Measurements from ENCODE around the gene TPST2. TPM values are rescaled to one million over a fixed set of nuclear protein-coding genes. Genes with fewer than 3 reads are reported as not detected.

Gene TPST2
- total RNA-seq, 1 donor from 2014 or later: 14.2 TPM

DNA sequence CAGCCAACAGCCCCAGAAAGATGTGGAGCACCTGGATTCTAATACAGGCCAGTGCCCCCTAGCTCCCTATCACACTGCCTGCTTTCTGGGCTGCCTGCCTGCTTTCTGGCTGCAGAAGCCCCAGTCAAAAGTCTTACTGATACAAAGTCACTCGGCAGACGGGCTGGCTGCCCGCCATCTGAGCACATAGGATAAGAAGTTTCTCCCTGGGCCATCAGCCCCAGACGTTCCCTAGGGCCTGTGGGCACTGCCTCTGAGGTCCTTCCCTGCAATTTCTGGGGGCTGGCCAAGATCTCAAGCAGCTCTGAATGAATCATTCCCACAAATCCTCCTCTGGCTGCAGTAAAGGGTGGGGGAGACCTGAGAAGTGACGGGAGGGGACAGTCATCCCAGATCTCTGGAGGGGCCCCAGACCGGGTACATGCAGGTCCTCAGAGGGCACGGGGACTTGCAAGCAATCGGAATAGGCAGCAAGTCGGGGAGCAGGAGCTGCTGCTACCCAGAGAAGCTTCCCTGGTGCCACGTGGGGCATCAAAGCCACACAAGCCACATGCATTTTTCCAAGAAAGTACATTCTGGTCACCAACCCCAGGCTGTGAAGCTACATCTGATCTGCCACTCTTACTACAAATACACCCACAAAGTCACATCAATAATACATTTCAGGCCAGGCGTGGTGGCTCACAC, 4.7 kb downstream of the TPST2 start:
- no peaks in the 10 kb centered on the region for H3K27me3 Mint-ChIP-seq (ENCODE audit: low read depth)
- H3K4me3 Mint-ChIP-seq (ENCODE audit: low read depth): no peak overlapping the region
- DNase-seq (ENCODE audit: low spot score): no peak
- no peaks in the 10 kb centered on the region for H3K9me3 Mint-ChIP-seq
- peaks cover 21% of the 10 kb centered on the region for H3K36me3 Mint-ChIP-seq (ENCODE audit: low read depth)
- H3K27ac Mint-ChIP-seq: no peak overlapping the region
- intact Hi-C loops (cut with micrococcal nuclease): no loop called here
- peaks cover 34% of the 10 kb centered on the region for H3K4me1 Mint-ChIP-seq (ENCODE audit: low read depth)

DNA sequence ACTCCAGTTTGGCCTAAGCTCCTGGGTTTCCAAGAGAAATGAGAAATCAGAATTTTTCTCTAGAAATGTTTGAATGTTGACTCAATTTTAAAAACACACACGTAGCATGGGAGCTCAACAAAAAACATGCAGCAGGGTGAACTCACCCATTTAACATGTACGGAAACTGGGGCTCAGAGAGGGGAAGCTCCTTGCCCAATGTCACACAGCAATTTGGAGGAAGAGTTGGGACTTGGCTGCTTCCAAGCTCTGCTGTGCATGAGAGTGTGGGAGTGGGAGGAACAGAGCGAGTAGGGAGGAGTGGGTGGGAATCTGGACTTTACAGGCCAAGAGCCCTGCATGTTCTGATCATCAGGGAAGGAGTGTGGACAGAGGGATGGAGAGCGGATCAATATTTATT, 5.9 kb downstream of the TPST2 start:
- intact Hi-C loops (cut with micrococcal nuclease): no loop called here
- Mint-ChIP-seq H3K27ac (no peak overlapping the region), H3K4me1 (ENCODE audit: low read depth) (peaks cover 42% of the 10 kb centered on the region), H3K9me3 (no peaks in the 10 kb centered on the region), H3K4me3 (ENCODE audit: low read depth) (no peak overlapping the region), H3K27me3 (ENCODE audit: low read depth) (no peaks in the 10 kb centered on the region), H3K36me3 (ENCODE audit: low read depth) (peaks cover 21% of the 10 kb centered on the region)
- DNase-seq (ENCODE audit: low spot score): no peak

DNA sequence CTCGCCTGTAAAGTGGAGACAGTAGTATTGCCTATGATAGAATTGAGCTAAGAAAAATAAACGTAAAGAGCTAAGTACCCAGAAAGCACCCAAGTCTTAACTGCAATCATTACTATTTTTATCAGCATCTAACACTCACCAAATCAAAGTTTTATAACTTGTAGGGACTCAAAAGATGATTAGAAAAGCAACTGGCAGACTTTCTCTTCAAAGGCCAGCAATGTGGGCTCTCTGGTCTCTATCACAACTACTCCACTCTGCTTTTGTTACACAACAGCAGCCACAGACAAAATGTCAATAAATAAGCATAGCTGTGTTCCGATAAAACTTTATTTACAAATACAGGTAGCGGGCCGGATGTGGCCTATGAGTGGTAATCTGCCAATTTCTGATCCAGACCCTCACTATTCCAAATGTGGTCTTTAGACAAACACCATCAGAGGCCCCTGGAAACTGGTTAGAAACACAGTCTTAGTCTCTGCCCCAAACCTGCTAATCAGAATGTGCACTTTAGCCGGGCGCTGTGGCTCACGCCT, 8.2 kb downstream of the TPST2 start:
- H3K36me3 Mint-ChIP-seq (ENCODE audit: low read depth): peaks cover 11% of the 10 kb centered on the region
- H3K4me1 Mint-ChIP-seq (ENCODE audit: low read depth): peaks cover 34% of the 10 kb centered on the region
- intact Hi-C loops (cut with micrococcal nuclease): no loop called here
- no peak overlapping the region for H3K4me3 Mint-ChIP-seq (ENCODE audit: low read depth)
- DNase-seq (ENCODE audit: low spot score): no peak
- no peaks in the 10 kb centered on the region for H3K27me3 Mint-ChIP-seq (ENCODE audit: low read depth)
- H3K9me3 Mint-ChIP-seq: no peaks in the 10 kb centered on the region
- H3K27ac Mint-ChIP-seq: no peak overlapping the region

DNA sequence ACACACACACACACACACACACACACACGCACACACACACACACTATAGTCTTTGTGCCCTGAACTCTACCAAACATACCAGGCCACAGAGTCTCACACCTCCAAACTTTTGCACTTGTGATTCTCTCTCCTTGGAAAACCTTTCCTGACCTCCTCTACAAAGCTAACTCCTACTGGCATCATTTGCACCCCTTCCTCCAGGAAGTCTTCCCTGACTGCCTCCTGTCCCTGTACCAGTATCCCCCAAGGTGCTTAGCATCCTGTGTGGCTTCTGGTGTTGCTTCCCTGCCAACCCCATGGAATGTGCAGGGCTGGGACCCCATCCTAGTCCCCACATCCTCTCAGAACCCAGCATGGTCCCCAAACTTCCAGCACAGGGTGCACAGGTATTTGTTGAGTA, 8.9 kb downstream of the TPST2 start:
- intact Hi-C loops (cut with micrococcal nuclease): no loop called here
- H3K36me3 Mint-ChIP-seq (ENCODE audit: low read depth): peaks cover 14% of the 10 kb centered on the region
- peaks cover 30% of the 10 kb centered on the region for H3K4me1 Mint-ChIP-seq (ENCODE audit: low read depth)
- no peak overlapping the region for H3K4me3 Mint-ChIP-seq (ENCODE audit: low read depth)
- DNase-seq (ENCODE audit: low spot score): no peak
- no peaks in the 10 kb centered on the region for H3K27me3 Mint-ChIP-seq (ENCODE audit: low read depth)
- no peaks in the 10 kb centered on the region for H3K9me3 Mint-ChIP-seq
- H3K27ac Mint-ChIP-seq: no peak overlapping the region

DNA sequence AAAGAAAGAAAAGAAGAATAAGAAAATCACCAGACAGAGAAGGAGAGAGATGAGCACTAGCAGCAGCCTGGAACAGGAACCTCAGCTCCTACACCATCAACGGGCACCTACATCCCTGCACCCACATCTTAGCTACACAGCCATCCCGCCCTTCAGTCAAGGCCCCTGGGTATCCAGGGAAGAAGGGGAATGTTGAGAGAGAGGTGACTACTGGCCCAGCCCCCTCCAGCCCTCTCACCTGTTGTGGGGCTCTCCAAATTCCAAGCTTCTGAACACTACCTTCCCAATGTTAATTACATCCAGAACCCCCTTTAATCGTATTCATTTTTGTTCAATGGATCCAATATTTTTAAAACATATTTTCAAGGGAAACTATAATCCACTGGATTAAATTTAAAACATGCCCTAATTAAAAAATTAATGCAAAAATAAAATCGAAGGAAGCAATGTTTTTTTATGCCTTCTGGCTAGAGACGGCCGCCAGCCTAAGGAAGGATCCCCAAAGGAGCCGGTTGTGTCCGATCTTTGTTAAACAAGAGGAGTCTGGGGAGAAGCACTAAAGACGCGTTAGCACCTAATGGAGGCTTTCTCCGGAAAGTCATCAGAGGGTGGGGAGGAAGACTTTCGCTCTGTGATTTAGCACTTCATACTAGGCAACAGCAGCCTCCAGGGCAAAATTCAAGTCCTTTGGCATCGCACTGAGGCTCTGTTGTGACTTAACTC, 9.5 kb downstream of the TPST2 start:
- Mint-ChIP-seq H3K27me3 (ENCODE audit: low read depth) (no peaks in the 10 kb centered on the region), H3K4me1 (ENCODE audit: low read depth) (peaks cover 28% of the 10 kb centered on the region), H3K36me3 (ENCODE audit: low read depth) (peaks cover 14% of the 10 kb centered on the region)

DNA sequence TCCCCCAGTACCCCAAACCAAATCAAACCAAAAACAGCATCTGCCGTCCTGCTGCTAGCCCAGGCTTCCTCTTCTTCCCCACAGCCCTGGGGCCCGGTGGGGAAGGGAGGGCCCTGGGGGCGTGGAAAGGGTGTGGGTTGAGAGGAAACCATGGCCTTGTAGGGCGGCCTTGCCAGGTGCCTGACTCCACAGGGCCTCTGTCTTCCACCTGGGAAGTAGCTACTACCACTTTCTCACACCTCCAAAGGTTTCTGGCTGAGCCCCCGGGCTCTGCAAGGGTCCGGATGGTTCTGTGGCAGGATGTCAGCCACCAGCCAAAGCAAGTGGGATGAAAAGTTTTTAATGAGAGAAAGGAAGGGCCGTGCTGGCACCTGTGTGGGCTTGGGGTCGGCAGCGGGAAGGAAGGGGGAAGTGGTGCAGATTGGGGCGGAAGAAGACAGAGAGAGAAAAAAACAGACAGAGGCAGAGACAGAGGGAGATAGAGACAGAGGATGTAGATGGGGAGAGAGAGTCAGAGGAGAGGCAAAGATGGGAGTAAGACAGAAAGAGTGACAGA, 10.5 kb downstream of the TPST2 start:
- peaks cover 28% of the 10 kb centered on the region for H3K4me1 Mint-ChIP-seq (ENCODE audit: low read depth)
- H3K27ac Mint-ChIP-seq: peak overlapping the region; percentile 81
- H3K36me3 Mint-ChIP-seq (ENCODE audit: low read depth): peaks cover 14% of the 10 kb centered on the region
- no peaks in the 10 kb centered on the region for H3K27me3 Mint-ChIP-seq (ENCODE audit: low read depth)
- DNase-seq (ENCODE audit: low spot score): peak; percentile 49
- H3K4me3 Mint-ChIP-seq (ENCODE audit: low read depth): peak overlapping the region; percentile 30
- no peaks in the 10 kb centered on the region for H3K9me3 Mint-ChIP-seq
- intact Hi-C loops (cut with micrococcal nuclease): no loop called here

More for the DNA sequence above, 9.5 kb downstream of the TPST2 start:
- DNase-seq (ENCODE audit: low spot score): no peak
- intact Hi-C loops (cut with micrococcal nuclease): no loop called here
- H3K27ac Mint-ChIP-seq: peak overlapping the region; percentile 81
- peak overlapping the region; percentile 30 for H3K4me3 Mint-ChIP-seq (ENCODE audit: low read depth)
- H3K9me3 Mint-ChIP-seq: no peaks in the 10 kb centered on the region

DNA sequence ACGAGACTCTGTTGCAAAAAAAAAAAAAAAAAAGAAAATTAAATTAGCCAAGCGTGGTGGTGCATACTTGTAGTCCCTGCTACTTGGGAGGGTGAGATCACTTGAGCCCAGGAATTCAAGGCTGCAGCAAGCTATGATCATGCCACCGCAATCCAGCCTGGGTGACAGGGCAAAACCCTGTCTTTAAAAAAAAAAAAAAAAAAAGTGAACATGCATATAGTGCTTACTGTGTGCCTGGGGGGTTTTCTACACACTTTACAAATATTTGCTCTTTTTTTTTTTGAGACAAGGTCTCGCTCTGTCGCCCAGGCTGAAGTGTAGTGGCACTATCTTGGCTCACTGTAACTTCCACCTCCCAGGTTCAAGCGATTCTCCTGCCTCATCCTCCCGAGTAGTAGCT, 12.9 kb downstream of the TPST2 start:
- no peak overlapping the region for H3K27ac Mint-ChIP-seq
- H3K9me3 Mint-ChIP-seq: no peaks in the 10 kb centered on the region
- H3K27me3 Mint-ChIP-seq (ENCODE audit: low read depth): no peaks in the 10 kb centered on the region
- intact Hi-C loops (cut with micrococcal nuclease): no loop called here
- peaks cover 10% of the 10 kb centered on the region for H3K36me3 Mint-ChIP-seq (ENCODE audit: low read depth)
- H3K4me3 Mint-ChIP-seq (ENCODE audit: low read depth): no peak overlapping the region
- no peak for DNase-seq (ENCODE audit: low spot score)
- H3K4me1 Mint-ChIP-seq (ENCODE audit: low read depth): peaks cover 31% of the 10 kb centered on the region

DNA sequence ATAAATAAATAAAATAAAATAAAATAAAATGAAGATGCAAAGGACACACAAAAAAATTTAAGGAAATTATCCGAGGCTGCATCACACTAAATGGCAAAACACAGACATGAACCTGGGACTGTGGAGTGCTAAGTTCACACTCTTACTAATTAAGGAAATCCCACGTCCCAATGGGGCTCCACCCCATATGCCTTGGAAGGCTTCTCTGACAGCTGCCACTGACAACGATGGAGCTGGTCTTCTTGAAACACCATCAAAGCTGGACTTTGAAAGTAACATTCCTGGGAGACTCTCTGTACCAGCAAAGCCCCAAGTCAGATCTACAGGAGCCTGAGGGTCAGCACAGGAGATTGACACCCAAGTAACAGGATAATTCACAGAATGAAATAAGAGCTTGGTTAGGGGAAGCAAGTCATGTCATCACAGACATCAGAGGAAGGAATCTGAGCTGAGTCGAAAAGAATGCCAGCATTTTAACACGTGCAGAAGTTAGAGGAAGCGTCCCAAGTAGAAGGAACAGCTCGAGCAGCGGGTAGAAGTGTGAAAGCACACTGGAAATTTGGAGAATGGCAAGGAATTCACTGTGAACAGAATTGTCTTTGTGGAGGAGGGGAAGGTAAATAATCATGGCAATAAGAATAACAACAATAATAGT, 13.8 kb downstream of the TPST2 start:
- Mint-ChIP-seq H3K4me1 (ENCODE audit: low read depth) (peaks cover 28% of the 10 kb centered on the region), H3K27me3 (ENCODE audit: low read depth) (no peaks in the 10 kb centered on the region), H3K36me3 (ENCODE audit: low read depth) (peaks cover 8% of the 10 kb centered on the region), H3K9me3 (no peaks in the 10 kb centered on the region), H3K4me3 (ENCODE audit: low read depth) (no peak overlapping the region), H3K27ac (no peak overlapping the region)
- no peak for DNase-seq (ENCODE audit: low spot score)
- intact Hi-C loops (cut with micrococcal nuclease): no loop called here

DNA sequence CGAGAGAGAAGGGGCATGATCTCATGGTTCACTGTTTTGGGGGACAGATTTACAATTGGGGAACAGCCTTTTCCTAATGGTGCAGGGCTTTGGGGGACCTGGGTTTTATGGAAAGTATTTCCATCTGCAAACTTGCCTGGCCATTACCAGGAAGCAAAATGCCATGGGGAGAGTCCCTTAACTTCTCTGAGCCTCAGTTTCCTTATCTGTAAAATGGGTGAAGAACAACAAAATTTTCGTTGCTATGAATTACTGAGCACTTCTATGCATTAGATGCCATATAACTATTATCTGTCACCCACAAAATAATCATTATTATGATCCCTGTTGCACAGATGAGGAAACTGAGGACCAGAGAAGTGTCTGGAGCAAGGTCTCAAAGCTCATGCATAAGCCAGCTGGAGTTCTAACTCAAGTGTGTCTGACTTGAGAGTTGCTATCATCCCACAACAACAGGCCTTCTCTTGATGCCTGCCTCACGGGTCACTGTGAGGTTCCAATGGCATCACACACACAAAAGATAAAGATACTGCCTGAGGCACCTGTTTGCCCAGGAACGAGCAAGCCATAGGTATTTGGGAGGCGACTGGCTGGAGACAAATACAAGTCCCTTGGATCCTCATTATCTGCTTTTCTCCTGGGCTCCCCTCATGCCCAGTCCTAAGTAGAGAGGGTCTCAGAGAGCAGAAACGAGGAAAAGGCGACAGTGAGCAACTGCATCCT, 15.8 kb downstream of the TPST2 start:
- H3K27ac Mint-ChIP-seq: no peak overlapping the region
- H3K4me3 Mint-ChIP-seq (ENCODE audit: low read depth): no peak overlapping the region
- intact Hi-C loops (cut with micrococcal nuclease): no loop called here
- no peak for DNase-seq (ENCODE audit: low spot score)
- H3K4me1 Mint-ChIP-seq (ENCODE audit: low read depth): peaks cover 13% of the 10 kb centered on the region
- no peaks in the 10 kb centered on the region for H3K27me3 Mint-ChIP-seq (ENCODE audit: low read depth)
- no peaks in the 10 kb centered on the region for H3K9me3 Mint-ChIP-seq
- peaks cover 3% of the 10 kb centered on the region for H3K36me3 Mint-ChIP-seq (ENCODE audit: low read depth)

DNA sequence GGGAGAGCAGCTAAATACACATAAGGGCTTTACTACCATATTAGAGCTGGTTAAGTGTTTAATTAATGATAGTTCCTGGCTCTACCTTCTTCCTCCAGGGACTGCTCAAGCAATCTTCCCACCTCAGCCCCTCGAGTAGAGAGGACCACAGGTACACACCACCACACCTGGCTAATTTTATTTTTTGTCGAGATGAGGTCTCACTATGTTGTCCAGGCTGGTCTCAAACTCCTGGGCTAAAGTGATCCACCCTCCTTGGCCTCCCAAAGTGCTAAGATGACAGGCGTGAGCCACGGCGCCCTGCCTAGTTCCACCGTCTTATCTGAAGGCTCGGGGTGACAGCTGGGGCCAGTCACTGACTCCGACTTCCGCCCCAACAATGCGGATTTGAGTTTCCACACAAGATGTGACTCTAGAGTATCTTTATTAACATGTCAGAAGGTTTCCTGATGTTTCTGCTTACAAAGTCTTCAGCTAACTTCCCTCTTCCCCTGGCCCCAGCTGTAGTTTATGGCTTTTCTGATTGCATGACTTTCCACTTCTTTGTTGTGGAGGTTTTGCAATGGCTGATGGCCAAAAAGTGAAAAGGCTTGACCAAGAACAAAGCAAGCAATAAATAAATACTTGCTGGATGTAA, 16.8 kb downstream of the TPST2 start:
- intact Hi-C loops (cut with micrococcal nuclease): no loop called here

DNA sequence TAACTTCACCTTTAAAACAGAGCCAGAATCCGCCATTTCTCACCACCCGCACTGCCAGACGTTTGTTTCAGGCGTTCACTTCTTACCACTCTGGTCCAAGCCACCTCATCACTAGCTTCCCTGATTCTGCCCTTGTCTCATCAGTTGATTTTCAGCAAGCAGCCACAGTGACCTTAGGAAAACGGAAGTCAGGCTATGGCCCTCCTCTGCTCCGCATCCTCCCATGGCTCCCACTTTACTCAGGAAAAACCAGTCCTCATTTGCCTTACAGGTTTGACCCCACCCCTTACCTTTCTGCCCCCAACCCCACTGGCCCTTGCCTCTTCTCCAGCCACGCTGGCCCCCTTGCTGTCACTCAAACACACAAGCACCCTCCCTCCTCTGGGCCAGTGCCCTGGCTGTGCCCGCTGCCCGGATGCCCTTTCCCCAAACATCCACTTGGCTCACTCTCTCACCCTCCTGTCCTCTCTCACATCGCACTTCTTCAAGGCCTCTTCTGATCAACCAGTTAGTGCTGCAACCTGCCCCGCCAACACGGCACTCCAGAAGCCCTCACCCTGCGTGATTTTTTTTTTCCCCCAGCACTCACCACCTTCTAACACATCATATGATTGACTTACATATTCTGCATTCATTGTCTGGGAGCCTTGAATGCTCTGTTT, 18.9 kb downstream of the TPST2 start:
- Mint-ChIP-seq H3K36me3 (ENCODE audit: low read depth) (no peaks in the 10 kb centered on the region), H3K9me3 (no peaks in the 10 kb centered on the region), H3K27ac (no peak overlapping the region), H3K4me3 (ENCODE audit: low read depth) (no peak overlapping the region), H3K27me3 (ENCODE audit: low read depth) (no peaks in the 10 kb centered on the region), H3K4me1 (ENCODE audit: low read depth) (peaks cover 10% of the 10 kb centered on the region)
- intact Hi-C loops (cut with micrococcal nuclease): no loop called here
- DNase-seq (ENCODE audit: low spot score): no peak

More for the DNA sequence above, 16.8 kb downstream of the TPST2 start:
- no peak for DNase-seq (ENCODE audit: low spot score)
- Mint-ChIP-seq H3K27me3 (ENCODE audit: low read depth) (no peaks in the 10 kb centered on the region), H3K4me1 (ENCODE audit: low read depth) (peaks cover 10% of the 10 kb centered on the region), H3K9me3 (no peaks in the 10 kb centered on the region), H3K27ac (no peak overlapping the region), H3K36me3 (ENCODE audit: low read depth) (peaks cover 3% of the 10 kb centered on the region), H3K4me3 (ENCODE audit: low read depth) (no peak overlapping the region)

Measured in activated T-helper 2 cell treated with anti-CD3 and anti-CD28 coated beads, Interferon-gamma antibody, Interleukin-2, Interleukin-4, amounts not matched to agents 10 μg/mL and 5 μg/mL and 100 μg/mL, durations not matched to agents 14 hours and 24 hours and 36 hours (primary cell).